Gastrocnemius medialis (tissue), 4 donors: ENCODE data around the gene ARAP3.

Experiments
- CTCF ChIP-seq, 5 experiments: fragments of 450-650 bp in 3 of 5; fragments of 200-600 bp in 2 of 5; sonication (generic) in 2 of 5; IDR thresholded peaks in 4 of 5; conservative IDR thresholded peaks in 1 of 5; 1 replicate in 4 of 5; 2 replicates in 1 of 5; pipeline ENCODE4 v1.5.1; 2016 to 2019; ENCODE audit warnings: antibody characterized with exemption in 5 of 5, mild to moderate bottlenecking in 3 of 5, moderate library complexity in 3 of 5
- POLR2A ChIP-seq, 2 donors: fragments of 450-650 bp; IDR thresholded peaks; one replicate each; pipeline ENCODE4 v1.6.1; 2017; ENCODE audit warnings: antibody characterized with exemption in 2 of 2, mild to moderate bottlenecking in 2 of 2, moderate library complexity in 2 of 2

DNA sequence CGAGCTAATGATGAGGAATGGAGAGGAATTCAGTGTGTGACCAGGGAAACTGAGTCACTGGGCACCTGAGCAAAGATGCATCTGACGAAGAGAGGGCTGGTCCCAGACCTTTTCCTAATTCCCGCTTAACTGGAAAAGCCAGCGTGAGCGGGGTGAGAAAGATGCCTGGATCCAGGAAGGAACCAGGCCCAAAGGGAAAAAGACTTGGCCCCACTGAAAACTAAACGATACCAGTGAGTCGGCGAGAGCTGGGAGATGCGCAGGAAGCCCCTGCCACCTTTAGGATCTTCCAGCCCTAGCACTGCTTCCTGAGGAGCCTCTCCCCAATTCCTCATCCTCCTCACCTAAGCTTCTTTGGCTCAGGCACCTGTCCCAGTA, 30.3 kb downstream of the ARAP3 start:
- no peak for TF ChIP-seq CTCF (IDR thresholded peaks at IDR 0.05 in 4 of 5, conservative IDR thresholded peaks at IDR 0.05 in 1 of 5)
- no peak for TF ChIP-seq POLR2A (IDR thresholded peaks at IDR 0.05)
